GM19238 (cell line): Measurements from ENCODE around the gene FAM83F.
"Not testable (repeated sequence)": the region's sequence is repeated elsewhere in the genome, so short reads cannot be mapped to it uniquely, and the experiment has no call there.

Experiments used
- DNase-seq: peaks from one replicate; pipeline ENCODE4 v3.0.0; 2011; ENCODE audit warnings: low spot score; ENCODE audit not compliant: insufficient read length

FAM83F gene

DNA sequence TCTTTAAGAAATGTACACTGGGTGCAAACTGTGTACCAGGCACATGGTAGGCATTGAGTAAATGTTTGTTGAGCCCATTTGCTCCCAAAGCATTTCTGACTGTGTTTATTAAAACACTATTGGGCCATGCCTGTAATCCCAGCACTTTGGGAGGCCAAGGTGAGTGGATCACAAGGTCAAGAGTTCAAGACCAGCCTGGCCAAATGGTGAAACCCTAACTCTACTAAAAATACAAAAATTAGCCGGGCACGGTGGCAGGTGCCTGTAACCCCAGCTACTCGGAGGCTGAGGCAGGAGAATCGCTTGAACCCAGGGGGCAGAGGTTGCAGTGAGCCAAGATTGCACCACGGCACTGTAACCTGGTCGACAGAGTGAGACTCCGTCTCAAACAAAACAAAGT lies 1.9 kb upstream of the FAM83F start:
- not testable (repeated sequence) for DNase-seq

DNA sequence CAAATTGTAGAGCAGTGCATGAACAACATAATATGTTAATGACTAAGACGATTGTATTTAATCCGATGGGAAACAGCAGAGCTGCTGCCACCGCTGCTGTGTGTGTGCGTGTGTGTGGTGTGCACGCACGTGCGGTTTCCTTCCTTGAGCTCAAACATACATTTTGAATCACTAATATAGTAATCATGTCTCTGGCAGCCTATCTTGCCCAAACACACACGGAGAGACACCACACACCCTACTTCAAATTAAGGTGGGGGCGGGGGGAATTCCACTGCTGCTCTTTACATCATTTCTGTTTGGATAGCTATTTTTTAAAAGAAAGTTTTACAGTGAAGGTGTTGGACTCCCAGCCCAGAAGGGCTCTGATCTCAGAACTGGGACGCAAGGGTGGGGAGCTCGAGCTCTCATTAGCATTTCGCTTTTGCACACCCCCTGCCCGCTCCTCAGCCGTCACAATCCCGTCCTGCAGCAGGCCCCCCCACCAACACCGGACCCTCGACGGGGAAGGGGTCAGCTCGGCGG lies 651 bp upstream of the FAM83F start:
- DNase-seq: no peak

DNA sequence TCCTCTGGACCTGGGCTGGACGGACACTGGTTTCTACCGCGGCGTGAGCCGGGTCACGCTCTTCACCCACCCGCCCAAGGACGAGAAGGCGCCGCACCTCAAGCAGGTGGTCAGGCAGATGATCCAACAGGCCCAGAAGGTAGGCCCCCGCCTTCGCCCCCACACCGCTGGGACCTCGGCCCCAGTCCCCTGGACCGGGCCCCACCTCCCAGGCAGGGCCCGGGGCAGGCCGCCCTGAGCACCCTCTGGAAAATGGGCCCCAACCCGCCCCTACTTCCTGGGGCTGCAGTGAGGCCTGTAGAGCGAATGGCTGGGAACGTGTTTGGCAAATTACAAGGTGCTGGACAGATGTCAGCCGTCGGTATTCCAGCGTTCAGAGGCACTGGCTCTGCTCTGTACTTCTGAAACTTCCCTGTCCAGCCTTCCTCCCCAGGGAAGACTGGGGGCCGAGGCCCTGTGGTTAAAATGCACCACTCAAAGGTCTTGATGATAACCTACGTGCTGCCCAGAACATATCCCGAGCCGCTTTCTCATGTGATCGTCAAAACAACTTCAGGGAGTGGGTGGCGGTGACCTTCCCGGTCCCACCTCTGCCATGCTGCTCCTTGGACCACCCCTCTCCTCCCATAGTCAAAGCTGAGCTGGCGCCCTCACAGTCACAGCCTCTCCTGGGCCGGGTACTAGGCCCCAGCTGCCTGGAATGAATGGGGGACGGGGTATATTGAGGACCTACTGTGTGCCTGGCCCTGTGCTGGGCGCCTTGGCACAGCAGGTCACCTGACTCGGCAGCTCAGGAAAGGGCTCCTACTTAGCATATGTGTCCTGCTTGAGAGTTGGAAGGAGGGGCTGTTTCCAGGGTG lies 869 bp downstream of the FAM83F start:
- DNase-seq: no peak

DNA sequence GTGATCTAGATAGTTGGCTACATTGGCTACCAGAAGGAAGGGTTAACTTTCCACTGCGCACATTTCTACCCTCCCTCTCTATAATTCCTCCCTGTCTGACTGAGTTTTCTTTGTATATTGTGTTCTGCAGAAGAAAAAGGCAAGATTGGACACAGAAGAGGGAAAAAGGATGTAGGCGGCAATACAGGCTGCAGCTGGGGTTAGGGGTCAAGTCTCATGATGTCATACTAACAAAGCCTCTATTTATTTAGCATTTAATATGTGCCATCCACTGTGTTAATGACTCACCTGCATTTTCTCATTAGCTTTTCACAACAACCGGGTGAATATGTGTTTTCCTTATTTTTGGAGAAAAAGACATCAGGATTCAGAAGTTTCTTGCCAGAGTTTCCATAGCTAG lies 2.0 kb downstream of the FAM83F start:
- DNase-seq: no peak

DNA sequence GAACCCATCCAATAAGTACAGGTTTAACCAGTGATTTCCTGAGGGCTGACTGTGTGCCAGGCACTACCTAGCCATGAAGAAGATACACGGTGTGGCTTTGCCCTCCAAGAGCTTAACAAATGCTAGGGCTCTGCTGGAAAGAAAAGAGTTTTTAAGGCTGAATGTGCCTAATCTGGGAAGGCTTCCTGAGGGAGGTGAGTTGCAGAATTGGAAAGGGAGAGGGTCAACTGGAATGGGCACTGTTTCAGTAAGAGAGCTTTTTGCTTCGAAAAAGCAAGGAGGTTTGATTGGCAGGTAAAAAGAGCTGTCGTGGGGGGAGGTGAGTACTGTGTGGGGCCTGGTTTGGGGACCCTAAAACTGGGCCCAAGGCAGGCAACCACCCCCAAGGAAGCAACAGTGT lies 2.7 kb downstream of the FAM83F start:
- no peak for DNase-seq

DNA sequence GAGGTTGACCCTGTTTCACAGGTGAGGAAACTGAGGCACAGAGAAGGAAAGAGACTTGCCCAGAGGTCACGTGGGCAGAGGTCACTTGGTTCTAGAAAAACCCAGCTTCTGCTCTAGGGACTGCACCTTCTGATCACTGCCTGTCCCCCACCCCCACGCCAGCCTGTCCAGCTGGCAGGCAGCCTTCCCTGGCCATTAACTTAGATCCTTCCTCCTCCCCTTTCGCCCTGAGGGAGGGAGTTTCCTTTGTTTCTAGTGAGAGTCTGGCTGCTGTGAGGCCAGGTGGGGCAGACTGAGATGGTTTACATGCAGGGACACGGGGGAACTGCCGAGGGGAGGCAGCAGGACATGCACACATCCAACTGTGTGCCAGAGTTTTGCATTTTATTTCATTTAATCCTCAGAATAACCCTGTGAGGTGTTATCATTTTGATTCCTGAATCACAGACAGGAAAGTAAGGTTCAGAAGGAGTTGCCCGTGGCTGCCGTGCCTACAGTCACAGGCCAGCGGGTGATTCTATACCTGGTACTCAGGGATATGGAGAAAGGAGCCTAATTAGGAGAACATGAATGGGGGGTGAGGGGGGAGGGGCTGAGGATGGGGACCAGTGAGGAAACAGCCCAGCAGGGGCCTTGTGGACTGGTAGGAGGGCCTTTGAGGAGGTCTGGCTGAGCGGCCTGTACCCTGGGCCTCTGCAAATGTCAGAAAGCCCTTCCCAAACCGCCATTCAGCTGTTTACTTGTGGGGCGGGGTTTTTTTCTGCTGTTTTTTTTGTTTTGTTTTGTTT lies 3.4 kb downstream of the FAM83F start:
- DNase-seq: no peak

DNA sequence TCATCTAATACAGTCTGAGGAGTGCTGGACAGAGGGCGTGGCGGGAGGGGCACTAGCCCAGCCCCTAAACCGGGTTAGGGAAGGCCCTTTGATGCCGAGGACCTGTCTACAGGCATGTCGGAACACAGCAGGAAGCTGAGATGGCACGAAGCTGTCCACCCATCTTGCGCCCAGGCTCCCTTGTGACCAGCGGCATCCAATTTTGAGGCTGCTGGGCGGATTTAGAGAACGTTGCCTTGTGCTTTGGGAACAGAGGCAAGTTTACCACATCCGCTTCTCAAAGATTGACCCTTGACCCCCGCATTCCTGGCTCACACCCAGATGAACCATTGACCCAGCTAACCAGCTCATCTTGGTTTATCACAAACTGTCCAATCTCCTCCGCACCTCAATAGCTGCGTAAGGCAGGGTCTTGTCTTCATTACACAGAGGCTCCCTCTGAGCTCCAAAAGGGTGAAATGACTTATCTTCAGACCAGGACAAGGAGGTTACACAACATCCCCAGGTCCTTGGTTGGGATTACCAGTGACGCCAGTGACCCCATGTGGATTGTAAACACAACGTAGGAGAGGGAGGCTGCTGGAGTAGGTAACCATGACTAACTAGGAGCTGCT lies 4.5 kb downstream of the FAM83F start:
- no peak for DNase-seq

DNA sequence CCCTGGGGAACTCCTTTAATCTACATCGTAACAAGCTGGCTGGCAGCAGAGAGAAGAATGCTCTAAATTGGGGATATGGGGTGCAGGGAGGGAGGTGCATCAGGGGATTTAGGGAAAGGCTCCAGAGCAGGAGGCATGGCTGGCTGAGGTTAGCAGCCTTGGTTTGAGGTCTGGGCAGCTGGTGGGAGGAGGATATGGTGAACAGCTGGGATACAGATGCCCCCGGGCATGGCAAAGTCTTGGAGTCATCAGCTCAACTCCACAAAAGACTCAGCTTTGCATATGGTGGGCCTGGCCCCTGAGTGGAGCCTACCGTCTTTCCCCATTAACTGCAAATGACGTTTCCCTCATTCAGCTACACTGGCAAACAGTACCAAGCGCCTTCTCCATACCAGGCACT lies 5.4 kb downstream of the FAM83F start:
- no peak for DNase-seq

DNA sequence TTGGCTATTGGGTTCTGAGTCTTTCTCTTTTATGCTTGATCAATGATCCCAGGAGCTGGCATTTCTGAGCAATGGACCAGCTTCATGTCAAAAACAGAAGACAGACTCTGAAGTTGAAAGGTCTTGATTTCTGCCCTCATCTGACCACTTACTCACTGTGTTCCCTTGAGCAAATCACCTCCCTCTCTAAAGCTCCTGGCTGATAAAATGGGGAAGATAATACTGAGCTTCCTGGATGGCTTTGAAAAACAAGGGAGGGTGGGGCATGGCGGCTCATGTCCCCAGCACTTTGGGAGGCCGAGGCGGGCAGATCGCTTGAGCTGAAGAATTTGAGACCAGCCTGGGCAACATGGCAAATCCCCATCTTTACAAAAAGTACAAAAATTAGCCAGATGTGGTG lies 6.4 kb downstream of the FAM83F start:
- DNase-seq: no peak

DNA sequence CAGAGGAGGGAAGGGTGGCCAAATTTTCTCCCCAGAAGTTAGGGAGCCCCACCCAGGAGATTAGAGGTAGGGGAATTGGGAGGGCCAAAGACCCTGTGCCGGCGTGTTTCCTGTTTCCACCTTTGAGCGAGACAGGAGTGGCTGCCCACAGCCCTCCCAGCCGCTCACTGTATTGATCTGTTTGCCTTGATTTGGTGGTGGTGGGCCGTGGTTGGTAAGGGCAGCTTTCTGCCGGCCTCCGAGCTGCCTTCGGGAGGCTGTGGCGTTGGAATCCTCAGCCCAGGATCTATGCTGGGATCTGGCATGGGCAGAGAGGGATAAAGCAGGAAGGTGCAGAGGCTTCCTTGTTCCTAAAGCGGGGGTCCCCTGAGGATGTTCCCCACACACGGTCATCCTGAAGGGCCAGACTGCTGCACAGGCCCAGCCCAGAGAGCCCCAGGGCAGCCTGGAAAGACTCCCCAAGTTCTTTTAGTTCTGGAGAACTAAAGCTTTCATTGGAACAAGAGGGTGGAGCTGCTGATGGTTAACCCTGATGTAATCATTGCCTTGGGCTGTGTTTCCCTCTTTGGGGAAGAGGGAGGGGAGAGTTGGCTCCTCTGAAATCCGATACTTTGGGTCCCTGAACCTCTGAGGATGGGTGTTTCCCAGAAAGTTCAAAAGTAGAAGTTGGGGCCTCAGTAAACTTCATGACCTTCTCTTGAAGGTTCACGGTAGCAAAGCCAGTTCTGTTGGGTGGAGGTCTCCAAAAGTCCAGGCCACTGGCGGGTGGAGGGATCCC lies 7.2 kb downstream of the FAM83F start:
- no peak for DNase-seq

DNA sequence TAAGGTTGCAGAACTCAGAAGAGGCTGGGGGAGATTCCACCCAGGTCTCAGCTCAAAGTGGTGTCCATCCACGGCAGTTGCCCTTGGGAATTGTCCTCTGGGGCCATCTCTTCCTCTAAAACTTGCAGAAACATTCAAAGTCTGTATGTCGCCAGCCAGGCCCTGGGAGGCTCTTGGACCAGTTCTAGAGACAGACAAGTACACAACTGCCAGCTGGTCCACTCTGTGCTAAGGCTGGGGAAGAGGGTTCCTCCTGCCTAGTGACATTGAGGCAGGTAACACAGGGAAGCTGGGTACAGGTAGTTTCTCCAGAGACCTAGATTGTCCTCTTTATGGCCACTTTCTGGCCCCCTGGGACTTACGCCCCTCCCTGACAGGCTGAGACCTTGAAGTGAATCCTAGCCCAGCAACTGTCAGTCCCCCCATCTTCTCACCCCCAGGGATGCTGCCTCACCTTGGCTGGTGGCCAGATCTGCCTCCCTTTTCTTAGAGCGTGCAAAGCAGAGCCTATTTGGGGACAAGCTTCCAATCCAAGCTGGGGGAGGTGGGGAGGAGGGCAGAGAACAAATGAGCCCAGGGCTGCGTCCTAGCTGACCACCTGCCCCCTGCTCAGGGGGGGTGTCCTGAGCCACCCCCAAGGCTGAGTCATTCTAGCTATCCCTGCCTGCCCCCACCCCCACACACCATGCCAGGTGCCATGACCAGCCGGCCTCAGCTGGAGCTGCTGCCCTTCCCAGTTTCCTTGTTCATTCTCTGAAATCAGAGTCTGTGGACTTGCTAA lies 8.4 kb downstream of the FAM83F start:
- no peak for DNase-seq

DNA sequence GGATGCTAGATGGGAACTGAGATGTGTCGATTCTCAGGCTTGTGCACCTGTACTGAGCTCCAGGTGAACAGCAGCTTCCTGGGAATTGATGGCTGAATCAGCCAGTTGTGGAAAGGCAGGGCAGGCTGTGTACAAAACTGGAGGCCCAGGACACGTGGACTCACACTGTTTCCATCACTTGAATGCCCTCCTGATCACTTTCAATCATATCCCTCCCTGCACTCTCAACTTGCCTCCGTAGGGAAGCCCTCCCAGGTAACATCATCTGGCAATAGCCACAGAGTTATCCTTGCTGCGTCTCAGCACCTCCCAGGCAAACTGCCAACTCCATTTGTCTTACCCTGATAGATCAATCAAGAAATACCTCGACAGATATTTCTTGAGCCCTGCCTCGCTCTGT lies 10.1 kb downstream of the FAM83F start:
- DNase-seq: no peak

DNA sequence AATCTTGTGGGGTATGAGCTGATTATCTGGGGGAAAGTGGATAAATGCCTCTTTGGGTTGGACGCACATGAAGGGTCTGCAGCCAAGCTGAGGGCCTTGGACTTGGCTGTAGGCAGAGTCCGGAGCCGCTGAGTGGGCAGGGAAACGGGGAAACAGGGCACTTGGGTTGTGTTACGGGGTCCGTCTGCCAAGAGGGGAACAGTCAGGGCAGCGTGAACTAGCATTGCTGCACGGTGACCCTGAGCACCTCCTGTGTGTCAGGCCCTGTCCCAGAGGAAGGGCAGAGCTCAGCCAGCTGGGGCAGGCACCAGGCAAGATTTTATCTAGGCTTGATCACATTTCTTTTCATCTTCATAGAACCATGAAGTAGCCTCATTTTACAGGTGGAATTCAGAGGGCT lies 11.9 kb downstream of the FAM83F start:
- no peak for DNase-seq

DNA sequence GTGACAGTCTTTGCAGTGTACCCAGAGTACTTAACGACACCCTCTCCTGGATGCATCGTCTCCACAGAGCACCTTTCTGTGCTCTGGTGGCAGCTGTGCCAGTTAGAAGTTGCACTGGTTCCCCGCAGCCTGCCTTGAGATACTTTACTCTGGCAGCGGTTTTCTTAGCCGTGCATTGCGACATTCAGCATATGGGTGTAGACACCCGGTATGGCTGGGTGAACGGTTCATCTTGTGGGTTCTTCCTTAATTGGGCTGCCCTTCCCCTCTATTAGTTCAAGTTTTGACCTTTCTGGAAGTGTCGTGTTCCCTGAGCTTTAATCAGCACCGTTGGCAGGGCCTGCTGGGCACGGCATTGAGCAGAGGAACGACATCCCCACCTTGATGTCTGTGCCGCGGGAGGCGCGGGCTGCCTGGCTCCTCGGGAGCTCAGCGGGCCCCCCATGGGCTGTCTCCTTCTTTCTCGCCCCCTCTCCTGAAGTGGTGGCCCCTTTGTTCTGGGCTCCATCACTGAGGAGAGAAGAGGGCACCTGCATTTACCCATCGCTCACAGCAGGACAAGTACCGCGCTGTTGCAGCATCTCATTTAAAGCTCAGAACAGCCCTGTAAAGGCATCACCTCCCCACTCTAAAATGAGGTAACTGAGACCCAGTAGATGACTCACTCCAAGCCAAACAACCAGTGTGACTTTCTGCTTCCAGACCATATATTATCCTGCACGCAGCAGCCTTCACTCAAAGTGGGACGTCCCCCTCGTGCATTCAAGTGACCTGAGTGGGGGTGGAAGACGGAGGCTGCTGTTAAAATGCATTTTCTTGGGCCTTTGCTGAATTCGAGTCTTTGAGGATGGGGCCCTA lies 13.3 kb downstream of the FAM83F start:
- no peak for DNase-seq

DNA sequence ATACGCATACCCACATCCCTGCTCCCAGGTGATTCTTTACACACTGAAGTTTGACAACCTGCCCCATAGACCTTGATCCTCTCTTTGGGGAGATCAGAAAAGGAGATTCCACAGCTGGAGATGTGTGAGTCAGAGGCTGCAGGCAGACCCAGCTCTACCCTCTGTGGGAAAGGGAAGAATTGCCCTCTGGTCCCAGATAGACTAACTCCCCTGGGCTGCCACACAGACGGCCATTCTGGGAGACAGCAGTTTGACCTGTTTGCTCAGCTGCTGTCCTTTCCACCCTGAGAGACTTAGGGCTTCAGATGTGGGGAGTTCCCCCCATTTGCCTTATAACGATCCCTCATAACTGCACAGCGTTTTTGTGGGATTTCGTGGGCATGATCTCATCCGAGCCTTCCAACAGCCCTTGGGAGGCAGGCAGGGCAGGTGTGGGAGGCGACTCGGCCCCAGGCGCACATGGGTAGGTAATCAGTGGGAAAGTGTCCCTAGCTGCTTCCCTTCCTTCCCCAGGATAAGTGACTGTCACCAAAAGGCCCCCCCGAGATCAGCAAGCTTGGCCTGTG lies 14.1 kb downstream of the FAM83F start:
- DNase-seq: no peak

DNA sequence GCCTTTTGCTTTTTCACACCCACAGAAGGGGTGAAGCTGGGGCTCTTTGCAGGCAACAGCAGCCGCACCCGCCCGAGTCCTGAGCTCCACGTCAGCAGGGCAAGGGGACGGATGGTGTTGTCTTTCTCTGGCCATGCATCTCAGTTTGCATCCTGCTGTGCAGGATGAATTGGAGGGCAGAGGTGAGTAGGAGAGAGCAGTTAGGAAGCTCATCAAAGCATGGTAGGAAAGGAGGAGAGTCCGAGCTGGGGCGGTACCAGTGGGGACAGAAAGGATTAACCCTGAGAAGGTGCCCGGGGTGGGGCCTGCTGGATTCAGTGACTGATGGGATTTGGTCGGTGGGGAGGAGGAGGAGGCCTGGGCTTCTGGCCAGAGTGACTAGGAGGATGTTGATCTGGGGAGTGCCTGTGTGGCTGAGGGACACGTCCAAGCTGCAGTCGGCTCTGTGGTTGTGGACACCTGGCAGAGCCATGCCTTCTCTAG lies 14.6 kb downstream of the FAM83F start:
- DNase-seq: no peak

DNA sequence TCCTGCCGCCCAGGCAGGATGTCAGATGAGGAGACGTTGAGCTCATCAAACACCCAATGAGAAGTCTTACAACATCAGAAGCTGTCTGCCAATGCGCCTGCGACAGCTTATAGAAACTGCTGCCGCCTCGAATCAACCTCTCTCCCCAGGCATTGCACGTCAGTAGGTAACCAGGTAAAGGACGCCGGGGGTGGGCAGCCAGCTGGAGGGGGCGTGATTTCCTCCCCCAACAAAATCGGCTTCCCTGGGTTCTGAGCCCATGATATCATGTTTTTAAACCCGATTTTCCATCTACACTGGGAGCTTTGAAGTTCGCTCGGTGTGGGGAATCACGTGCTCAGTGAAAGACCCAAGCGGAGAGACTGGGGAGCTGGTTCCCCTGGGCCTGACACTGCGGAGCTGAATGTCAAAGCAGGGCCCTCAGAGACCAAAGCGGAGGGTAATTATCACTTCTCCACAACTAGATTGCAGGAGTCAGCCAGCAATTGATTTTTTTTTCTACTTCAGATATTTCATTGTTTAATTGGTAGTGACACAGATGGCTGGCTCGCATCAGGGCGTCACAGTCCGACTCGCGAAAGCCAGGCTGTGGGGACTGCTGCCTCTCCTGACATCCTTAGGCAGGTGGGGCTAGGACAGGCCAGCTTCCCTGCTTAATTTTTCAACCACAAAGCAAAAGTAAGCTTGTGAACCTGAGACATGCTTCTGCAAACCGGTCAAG lies 15.4 kb downstream of the FAM83F start:
- no peak for DNase-seq

DNA sequence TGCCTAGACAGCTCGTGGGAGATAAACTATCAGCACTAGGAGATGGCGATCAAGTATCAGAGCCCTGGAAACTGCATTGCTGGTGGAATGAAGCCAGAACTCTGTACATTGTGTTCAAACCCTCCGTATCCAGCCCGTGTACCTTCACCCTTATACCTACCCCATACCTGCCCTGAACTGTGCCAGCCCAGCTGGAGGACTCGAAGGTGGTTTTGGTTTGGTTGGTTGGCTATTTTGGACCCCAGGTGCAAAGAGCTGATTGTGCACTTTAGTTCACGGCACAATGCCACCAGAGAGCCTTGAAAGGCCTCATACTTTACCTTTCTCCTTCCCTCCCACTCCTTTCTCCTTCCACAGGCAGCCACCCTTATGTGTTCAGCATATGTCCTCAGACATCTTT lies 16.0 kb downstream of the FAM83F start:
- no peak for DNase-seq
